Measurements from ENCODE around the gene DNM1. TPM values are rescaled to one million over a fixed set of nuclear protein-coding genes. Genes with fewer than 3 reads are reported as not detected.
A peak's percentile ranks its signal among the peaks of the same experiment; 100 is the strongest.
"Not testable (repeated sequence)": the region's sequence is repeated elsewhere in the genome, so short reads cannot be mapped to it uniquely, and the experiment has no call there.

The DNM1 gene
- polyA plus RNA-seq, 1 of the 3 experiments (the other 2 are of a cell fraction), result 35.7 TPM

- Histone ChIP-seq H3K4me1 (ENCODE audit: control insufficient read depth in 1 of 2, insufficient read depth in 2 of 2, low read depth in 1 of 2, low read length in 1 of 2) (peaks cover 3 to 5% of the 10 kb centered on the region in 2 experiments; a peak in 2 of 4 replicates), H3K9me2 (no peaks in the 10 kb centered on the region), H4K20me1 (ENCODE audit: insufficient read depth) (no peaks in the 10 kb centered on the region), H3K9me3 (no peaks in the 10 kb centered on the region), H3K36me3 (replicated peaks in 1 of 2; ENCODE audit: control insufficient read depth in 1 of 2, insufficient read depth in 2 of 2, low read length in 1 of 2) (peaks cover 40 to 53% of the 10 kb centered on the region in 2 experiments), H3K9ac (no peak overlapping the region), H3K79me2 (ENCODE audit: insufficient read depth) (no peaks in the 10 kb centered on the region), H3K27ac (ENCODE audit: low read depth in 2 of 2, low read length in 1 of 2) (no peak overlapping the region), H3F3A (replicated peaks; ENCODE audit: insufficient read depth) (peaks cover 8% of the 10 kb centered on the region), H3K27me3 (ENCODE audit: insufficient read depth) (no peaks in the 10 kb centered on the region), H3K4me3 (ENCODE audit: low read depth in 2 of 2, low read length in 1 of 2) (no peak overlapping the region), H2AFZ (ENCODE audit: low read depth) (no peak overlapping the region), H3K4me2 (no peak overlapping the region)
- DNase-seq, result no peak
- ChIA-PET POLR2A (no interaction called here), CTCF (interaction anchor here (1.7 kb wide), 1 partner anchor 10 kb away, joined by 8 read pairs; the partner anchor contains the start of gene CIZ1)
- WGBS (ENCODE audit: low lambda C conversion rate), result 98% methylated on average over 8 of the region's 8 CpGs
- TF ChIP-seq FOXJ3 (CRISPR knock-in tag; IDR thresholded peaks at IDR 0.05) (no peak), USF2 (IDR thresholded peaks at IDR 0.05; ENCODE audit: borderline replicate concordance, low read depth, low read length) (no peak), ELF1 (IDR thresholded peaks at IDR 0.05) (no peak), POLR2AphosphoS5 (IDR thresholded peaks at IDR 0.05; ENCODE audit: low read depth, low read length) (no peak), MAX (IDR thresholded peaks at IDR 0.05; ENCODE audit: low read depth) (no peak)
Measured at GRCh38 chr9:128180447-128180846, 22.7 kb upstream of the DNM1 start.

- H3K27ac ChIP-seq (ENCODE audit: low read depth in 2 of 2, low read length in 1 of 2); H3K9me2 ChIP-seq; H3K9ac ChIP-seq; H3K27me3 ChIP-seq (ENCODE audit: insufficient read depth); H3F3A ChIP-seq (replicated peaks; ENCODE audit: insufficient read depth); H3K4me3 ChIP-seq (ENCODE audit: low read depth in 2 of 2, low read length in 1 of 2); H3K4me2 ChIP-seq; H3K9me3 ChIP-seq; H3K79me2 ChIP-seq (ENCODE audit: insufficient read depth); DNase-seq; H2AFZ ChIP-seq (ENCODE audit: low read depth); POLR2A ChIA-PET; H4K20me1 ChIP-seq (ENCODE audit: insufficient read depth); H3K4me1 ChIP-seq (ENCODE audit: control insufficient read depth in 1 of 2, insufficient read depth in 2 of 2, low read depth in 1 of 2, low read length in 1 of 2): not testable (repeated sequence)
- WGBS (ENCODE audit: low lambda C conversion rate), result 93% methylated on average over 8 of the region's 12 CpGs
- H3K36me3 ChIP-seq (replicated peaks in 1 of 2; ENCODE audit: control insufficient read depth in 1 of 2, insufficient read depth in 2 of 2, low read length in 1 of 2), result peaks cover 41 to 46% of the 10 kb centered on the region in 2 experiments
- CTCF ChIA-PET, result interaction anchor here (0.7 to 1.7 kb wide), 2 partner anchors 9 to 25 kb away, joined by 3 to 8 read pairs; partner anchors contain the start of gene CIZ1
- peak; percentile 38 for TF ChIP-seq CTCF (IDR thresholded peaks at IDR 0.05)
- 0 out of 2 replicates have a peak, but pooled peaks have one; percentile 32 for TF ChIP-seq ZBTB33 (IDR thresholded peaks at IDR 0.05; ENCODE audit: borderline replicate concordance, low read depth)
Measured at GRCh38 chr9:128181480-128181879, 21.7 kb upstream of the DNM1 start.

Data from SK-N-SH (cell line).